MM.1S (cell line): ENCODE results near the gene ADAMTS18.

Source experiments
- DNase-seq: peaks from one replicate; pipeline ENCODE4 v3.0.0-alpha.2; 2015
- H2AFZ ChIP-seq: fragments of 300-600 bp; sonication (generic); 2 replicates; pipeline ENCODE4 v1.6.0; 2016; ENCODE audit warnings: antibody characterized with exemption, low read length
- H3F3A ChIP-seq: fragments of 300-600 bp; sonication (generic); 2 replicates; pipeline ENCODE4 v1.6.1; 2016; ENCODE audit warnings: mild to moderate bottlenecking, antibody characterized with exemption, low read length, moderate library complexity, mixed read lengths; ENCODE audit not compliant: insufficient read depth
- H3K27ac ChIP-seq: fragments of 300-600 bp; sonication (generic); 2 replicates; pipeline ENCODE4 v1.5.1; 2016; ENCODE audit warnings: mild to moderate bottlenecking, low read length
- H3K27me3 ChIP-seq: fragments of 300-600 bp; sonication (generic); replicated peaks from 2 replicates; pipeline ENCODE4 v1.6.0; 2016; ENCODE audit warnings: low read length; ENCODE audit not compliant: insufficient read depth
- H3K36me3 ChIP-seq: fragments of 300-600 bp; sonication (generic); replicated peaks from 2 replicates; pipeline ENCODE4 v1.6.1; 2016; ENCODE audit warnings: mild to moderate bottlenecking, low read length, mixed read lengths; ENCODE audit not compliant: insufficient read depth
- H3K4me1 ChIP-seq: fragments of 300-600 bp; sonication (generic); 2 replicates; pipeline ENCODE4 v1.6.1; 2016; ENCODE audit warnings: low read length, mixed read lengths
- H3K4me2 ChIP-seq: fragments of 300-600 bp; sonication (generic); 2 replicates; pipeline ENCODE4 v1.6.0; 2016; ENCODE audit warnings: low read depth, low read length
- H3K4me3 ChIP-seq: fragments of 300-600 bp; sonication (generic); 2 replicates; pipeline ENCODE4 v1.5.1; 2016; ENCODE audit warnings: low read length, mixed read lengths
- H3K79me2 ChIP-seq: fragments of 300-600 bp; sonication (generic); 2 replicates; pipeline ENCODE4 v1.6.1; 2016; ENCODE audit warnings: mixed run types, low read length, mixed read lengths
- H3K9ac ChIP-seq: fragments of 300-600 bp; sonication (generic); 2 replicates; pipeline ENCODE4 v1.6.1; 2016; ENCODE audit warnings: low read length, mixed read lengths
- H3K9me2 ChIP-seq: fragments of 300-600 bp; sonication (generic); replicated peaks from 2 replicates; pipeline ENCODE4 v1.6.1; 2016; ENCODE audit warnings: mild to moderate bottlenecking, low read length, mixed read lengths; ENCODE audit not compliant: insufficient read depth
- H3K9me3 ChIP-seq: fragments of 300-600 bp; sonication (generic); replicated peaks from 2 replicates; pipeline ENCODE4 v1.6.1; 2016; ENCODE audit warnings: mild to moderate bottlenecking, low read length, mixed read lengths; ENCODE audit not compliant: insufficient read depth
- H4K20me1 ChIP-seq: fragments of 300-600 bp; sonication (generic); 2 replicates; pipeline ENCODE4 v1.6.1; 2016; ENCODE audit warnings: mild to moderate bottlenecking, low read length, moderate library complexity, mixed read lengths; ENCODE audit not compliant: insufficient read depth
- CTCF ChIP-seq: fragments of 300-600 bp; sonication (generic); IDR thresholded peaks from 2 replicates; pipeline ENCODE4 v1.5.1; 2016; ENCODE audit warnings: antibody characterized with exemption, low read length, mixed read lengths
- EZH2 ChIP-seq: fragments of 300-600 bp; sonication (generic); optimal IDR thresholded peaks from 2 replicates; pipeline ENCODE3; 2017; ENCODE audit warnings: low read depth, mild to moderate bottlenecking, antibody characterized with exemption, low read length, mixed read lengths
- EZH2phosphoT487 ChIP-seq: fragments of 300-600 bp; sonication (generic); IDR thresholded peaks from 2 replicates; pipeline ENCODE4 v1.6.1; 2018; ENCODE audit warnings: antibody characterized with exemption, low read length

The ADAMTS18 gene

GRCh38 chr16:77375396-77375795 is 59.4 kb downstream of the ADAMTS18 start:
- TF ChIP-seq EZH2: no peak
- TF ChIP-seq CTCF: no peak
- no peak for TF ChIP-seq EZH2phosphoT487
- no peak overlapping the region for H2AFZ ChIP-seq
- H3K9ac ChIP-seq: no peak overlapping the region
- no peaks in the 10 kb centered on the region for H3K4me1 ChIP-seq
- H3K36me3 ChIP-seq: no peaks in the 10 kb centered on the region
- no peaks in the 10 kb centered on the region for H3F3A ChIP-seq
- no peaks in the 10 kb centered on the region for H3K27me3 ChIP-seq
- H3K4me3 ChIP-seq: no peak overlapping the region
- H3K9me3 ChIP-seq: no peaks in the 10 kb centered on the region
- H3K9me2 ChIP-seq: no peaks in the 10 kb centered on the region
- H3K4me2 ChIP-seq: no peak overlapping the region
- no peaks in the 10 kb centered on the region for H4K20me1 ChIP-seq
- no peak overlapping the region for H3K27ac ChIP-seq
- no peaks in the 10 kb centered on the region for H3K79me2 ChIP-seq
- DNase-seq: no peak

- Histone ChIP-seq H3K79me2 (no peaks in the 10 kb centered on the region), H3K4me1 (no peaks in the 10 kb centered on the region), H3K27me3 (no peaks in the 10 kb centered on the region), H3K9ac (no peak overlapping the region), H3K9me2 (no peaks in the 10 kb centered on the region), H3K4me3 (no peak overlapping the region), H3F3A (no peaks in the 10 kb centered on the region), H4K20me1 (no peaks in the 10 kb centered on the region), H3K36me3 (no peaks in the 10 kb centered on the region), H3K9me3 (no peaks in the 10 kb centered on the region), H3K27ac (no peak overlapping the region), H3K4me2 (no peak overlapping the region), H2AFZ (no peak overlapping the region)
- TF ChIP-seq CTCF (no peak), EZH2phosphoT487 (no peak), EZH2 (no peak)
- DNase-seq: no peak
These were observed 60.5 kb downstream of the ADAMTS18 start for GRCh38 chr16:77374384-77374783.

GRCh38 chr16:77373726-77374125 is 61.1 kb downstream of the ADAMTS18 start:
- Histone ChIP-seq H3F3A (no peaks in the 10 kb centered on the region), H4K20me1 (no peaks in the 10 kb centered on the region), H3K27ac (no peak overlapping the region), H3K79me2 (no peaks in the 10 kb centered on the region), H3K4me1 (no peaks in the 10 kb centered on the region), H3K27me3 (no peaks in the 10 kb centered on the region), H3K36me3 (no peaks in the 10 kb centered on the region), H3K9ac (no peak overlapping the region), H3K4me3 (no peak overlapping the region), H3K9me2 (no peaks in the 10 kb centered on the region), H2AFZ (no peak overlapping the region), H3K9me3 (no peaks in the 10 kb centered on the region), H3K4me2 (no peak overlapping the region)
- no peak for DNase-seq
- TF ChIP-seq CTCF (no peak), EZH2 (no peak), EZH2phosphoT487 (no peak)
